ENCODE data around the gene HS3ST4. TPM values are rescaled to one million over a fixed set of nuclear protein-coding genes. Genes with fewer than 3 reads are reported as not detected.

HS3ST4 gene
- total RNA-seq, 1 donor from 2014 or later, result 3.6 TPM

GRCh38 chr16:25799816-25800215 lies 108.1 kb downstream of the HS3ST4 start:
- no peaks in the 10 kb centered on the region for H3K9me3 Mint-ChIP-seq
- no peak for TF ChIP-seq CTCF (conservative IDR thresholded peaks at IDR 0.05)
- H3K4me1 Mint-ChIP-seq (ENCODE audit: unreplicated experiment), result no peaks in the 10 kb centered on the region
- H3K27me3 Mint-ChIP-seq, result no peaks in the 10 kb centered on the region
- H3K36me3 Mint-ChIP-seq, result no peaks in the 10 kb centered on the region
- H3K27ac Mint-ChIP-seq, result no peak overlapping the region
- H3K4me3 Mint-ChIP-seq, result no peak overlapping the region
- DNase-seq (ENCODE audit: extremely low spot score, unreplicated experiment), result no peak

- no peak for TF ChIP-seq CTCF (conservative IDR thresholded peaks at IDR 0.05)
- H3K9me3 Mint-ChIP-seq, result no peaks in the 10 kb centered on the region
- no peaks in the 10 kb centered on the region for H3K36me3 Mint-ChIP-seq
- no peak for DNase-seq (ENCODE audit: extremely low spot score, unreplicated experiment)
- H3K4me1 Mint-ChIP-seq (ENCODE audit: unreplicated experiment), result no peaks in the 10 kb centered on the region
- H3K4me3 Mint-ChIP-seq, result no peak overlapping the region
- no peak overlapping the region for H3K27ac Mint-ChIP-seq
- H3K27me3 Mint-ChIP-seq, result no peaks in the 10 kb centered on the region
Measured at GRCh38 chr16:25812215-25812614, 120.5 kb downstream of the HS3ST4 start.

- no peak overlapping the region for H3K27ac Mint-ChIP-seq
- TF ChIP-seq CTCF (conservative IDR thresholded peaks at IDR 0.05), result no peak
- no peak overlapping the region for H3K4me3 Mint-ChIP-seq
- H3K4me1 Mint-ChIP-seq (ENCODE audit: unreplicated experiment), result no peaks in the 10 kb centered on the region
- no peaks in the 10 kb centered on the region for H3K9me3 Mint-ChIP-seq
- H3K36me3 Mint-ChIP-seq, result no peaks in the 10 kb centered on the region
- no peaks in the 10 kb centered on the region for H3K27me3 Mint-ChIP-seq
- DNase-seq (ENCODE audit: extremely low spot score, unreplicated experiment), result no peak
Measured at GRCh38 chr16:25817295-25817694, 125.5 kb downstream of the HS3ST4 start.

- DNase-seq (ENCODE audit: extremely low spot score, unreplicated experiment), result no peak
- Mint-ChIP-seq H3K27me3 (no peaks in the 10 kb centered on the region), H3K9me3 (no peaks in the 10 kb centered on the region), H3K4me3 (no peak overlapping the region), H3K27ac (no peak overlapping the region), H3K36me3 (no peaks in the 10 kb centered on the region), H3K4me1 (ENCODE audit: unreplicated experiment) (no peaks in the 10 kb centered on the region)
- TF ChIP-seq CTCF (conservative IDR thresholded peaks at IDR 0.05), result no peak
Measured at GRCh38 chr16:25817876-25818275, 126.1 kb downstream of the HS3ST4 start.

- Mint-ChIP-seq H3K36me3 (no peaks in the 10 kb centered on the region), H3K9me3 (no peaks in the 10 kb centered on the region), H3K27me3 (no peaks in the 10 kb centered on the region), H3K4me1 (ENCODE audit: unreplicated experiment) (no peaks in the 10 kb centered on the region), H3K4me3 (no peak overlapping the region), H3K27ac (no peak overlapping the region)
- DNase-seq (ENCODE audit: extremely low spot score, unreplicated experiment), result no peak
- no peak for TF ChIP-seq CTCF (conservative IDR thresholded peaks at IDR 0.05)
Measured at GRCh38 chr16:25823891-25824290, 132.1 kb downstream of the HS3ST4 start.

GRCh38 chr16:25827709-25828108 lies 135.9 kb downstream of the HS3ST4 start:
- H3K27ac Mint-ChIP-seq, result no peak overlapping the region
- no peaks in the 10 kb centered on the region for H3K36me3 Mint-ChIP-seq
- no peak for DNase-seq (ENCODE audit: extremely low spot score, unreplicated experiment)
- H3K4me1 Mint-ChIP-seq (ENCODE audit: unreplicated experiment), result no peaks in the 10 kb centered on the region
- no peak overlapping the region for H3K4me3 Mint-ChIP-seq
- H3K9me3 Mint-ChIP-seq, result no peaks in the 10 kb centered on the region
- TF ChIP-seq CTCF (conservative IDR thresholded peaks at IDR 0.05), result no peak
- no peaks in the 10 kb centered on the region for H3K27me3 Mint-ChIP-seq

All from type B pancreatic cell (in vitro differentiated cells).